K562 (cell line): Measurements from ENCODE around the gene GNAT2. TPM values are rescaled to one million over a fixed set of nuclear protein-coding genes. Genes with fewer than 3 reads are reported as not detected.

ENCODE experiments used
- BRD4 ChIP-seq: fragments of 200-600 bp; sonication (generic); IDR thresholded peaks from 2 replicates; pipeline ENCODE4 v1.6.1; 2017; ENCODE audit warnings: inconsistent platforms
- CBX3 ChIP-seq, 2 experiments: IDR thresholded peaks; 1 replicate in 1 of 2; 2 replicates in 1 of 2; pipeline ENCODE4 v1.6.1; 2012; ENCODE audit warnings: inconsistent platforms in 2 of 2, low read length in 2 of 2, borderline replicate concordance in 1 of 2, control low read depth in 1 of 2
- CC2D1A ChIP-seq: fragments of 450-650 bp; IDR thresholded peaks from 2 replicates; pipeline ENCODE4 v1.6.1; 2017; ENCODE audit warnings: mild to moderate bottlenecking
- E2F3 ChIP-seq: fragments of 250-450 bp; sonication (Bioruptor Pico); IDR thresholded peaks from 2 replicates; pipeline ENCODE4 v1.4.0; 2020; ENCODE audit warnings: mild to moderate bottlenecking
- MYC ChIP-seq, 2 experiments: fragments of 250-450 bp in 1 of 2; sonication (Bioruptor Pico) in 1 of 2; IDR thresholded peaks; 2 replicates each; pipeline versions ENCODE4 v1.5.1 to v1.6.1; 2012 to 2021; ENCODE audit warnings: low read depth in 2 of 2, borderline replicate concordance in 1 of 2, improper control_type of control experiment in 1 of 2, low read length in 1 of 2, mild to moderate bottlenecking in 1 of 2, moderate library complexity in 1 of 2
- NR4A1 ChIP-seq, 2 experiments: fragments of 250-450 bp in 1 of 2; fragments of 450-650 bp in 1 of 2; sonication (Bioruptor Pico) in 1 of 2; IDR thresholded peaks; 2 replicates each; pipeline versions ENCODE4 v1.4.0 to v1.6.1; 2016 to 2020; ENCODE audit warnings: mild to moderate bottlenecking in 2 of 2, missing compliant biosample characterization in 1 of 2, missing genetic modification characterization in 1 of 2, moderate library complexity in 1 of 2
- POLR2AphosphoS2 ChIP-seq: IDR thresholded peaks from 2 replicates; pipeline ENCODE4 v1.6.1; 2012; ENCODE audit warnings: low read length, improper control_type of control experiment
- PPARD ChIP-seq: fragments of 250-450 bp; sonication (Bioruptor Pico); IDR thresholded peaks from 2 replicates; pipeline ENCODE4 v1.8.0; 2022; ENCODE audit warnings: inconsistent platforms, mild to moderate bottlenecking, moderate library complexity
- TEAD2 ChIP-seq: fragments of 450-650 bp; IDR thresholded peaks from 2 replicates; pipeline ENCODE4 v1.6.1; 2016; ENCODE audit warnings: missing genetic modification characterization, control low read depth, missing compliant biosample characterization
- TEAD4 ChIP-seq, 2 experiments: sonication (generic) in 1 of 2; formaldehyde crosslinking in 1 of 2; IDR thresholded peaks; 2 replicates each; pipeline versions ENCODE4 v1.6.1 to v1.8.0; 2012 to 2022; ENCODE audit warnings: borderline replicate concordance in 1 of 2, inconsistent platforms in 1 of 2, low read length in 1 of 2, mild to moderate bottlenecking in 1 of 2, missing genetic modification reagents in 1 of 2
- ZKSCAN8 ChIP-seq: fragments of 200-800 bp; sonication (Bioruptor generic); IDR thresholded peaks from 2 replicates; pipeline ENCODE4 v1.6.1; 2016; ENCODE audit warnings: missing genetic modification characterization, missing compliant biosample characterization
- polyA plus RNA-seq, 8 experiments: library from polyadenylated mRNA; depleted of rRNA in 4 of 8; stranded (reverse) in 5 of 8; unstranded in 3 of 8; fragments of >200 nt; fragmentation: Nextera tagmentation in 2 of 8; fragmentation: Illumina TruSeq in 1 of 8; extraction: Ambion mirVana in 2 of 8; extraction: Trizol in 1 of 8; gene quantifications; 2 replicates each; pipeline versions ENCODE4 v1.2.1 to v1.2.3, GENCODE V29; 2011 to 2014; ENCODE audit warnings: inconsistent platforms in 1 of 8, missing spikeins in 1 of 8
- total RNA-seq, 7 experiments: library from RNA; depleted of rRNA in 6 of 7; stranded (reverse); fragments of >200 nt in 6 of 7; fragmentation: Illumina TruSeq in 2 of 7; extraction: Trizol in 2 of 7; gene quantifications; 2 replicates each; pipeline versions ENCODE4 v1.2.1 to v1.2.3, GENCODE V29; 2011 to 2021; ENCODE audit warnings: low replicate concordance in 1 of 7
- TF ChIP-seq, protein P1 (sequence below), 3 experiments: fragments of 200-800 bp in 1 of 3; fragments of 250-450 bp in 1 of 3; fragments of 450-650 bp in 1 of 3; sonication (Bioruptor Pico) in 1 of 3; sonication (Bioruptor generic) in 1 of 3; formaldehyde crosslinking in 1 of 3; IDR thresholded peaks; 2 replicates each; pipeline versions ENCODE4 v1.6.1 to v1.8.0; 2016 to 2022; ENCODE audit warnings: mild to moderate bottlenecking in 2 of 3, missing genetic modification characterization in 2 of 3, missing compliant biosample characterization in 1 of 3, moderate library complexity in 1 of 3
- TF ChIP-seq, protein P2 (sequence below): fragments of 450-650 bp; IDR thresholded peaks from 2 replicates; pipeline ENCODE4 v1.6.1; 2016
- TF ChIP-seq, protein P3 (sequence below): fragments of 450-650 bp; formaldehyde crosslinking; IDR thresholded peaks from 2 replicates; pipeline ENCODE4 v1.4.0; 2022; ENCODE audit warnings: missing genetic modification characterization
- TF ChIP-seq, protein P4 (sequence below): fragments of 250-450 bp; sonication (Bioruptor Pico); IDR thresholded peaks from 2 replicates; pipeline ENCODE4 v1.5.0; 2020; ENCODE audit warnings: mild to moderate bottlenecking, borderline replicate concordance
- TF ChIP-seq, protein P5 (sequence below): sonication (generic); formaldehyde crosslinking; IDR thresholded peaks from 2 replicates; pipeline ENCODE4 v1.9.0; 2022; ENCODE audit warnings: mild to moderate bottlenecking, missing genetic modification reagents

The GNAT2 gene
- total and polyA plus RNA-seq, 9 of the 15 experiments (the other 6 are each of a cell fraction or from before 2014, with no cell fraction given) = 0.06 to 0.52 (median 0.24) TPM; not detected in 1

DNA sequence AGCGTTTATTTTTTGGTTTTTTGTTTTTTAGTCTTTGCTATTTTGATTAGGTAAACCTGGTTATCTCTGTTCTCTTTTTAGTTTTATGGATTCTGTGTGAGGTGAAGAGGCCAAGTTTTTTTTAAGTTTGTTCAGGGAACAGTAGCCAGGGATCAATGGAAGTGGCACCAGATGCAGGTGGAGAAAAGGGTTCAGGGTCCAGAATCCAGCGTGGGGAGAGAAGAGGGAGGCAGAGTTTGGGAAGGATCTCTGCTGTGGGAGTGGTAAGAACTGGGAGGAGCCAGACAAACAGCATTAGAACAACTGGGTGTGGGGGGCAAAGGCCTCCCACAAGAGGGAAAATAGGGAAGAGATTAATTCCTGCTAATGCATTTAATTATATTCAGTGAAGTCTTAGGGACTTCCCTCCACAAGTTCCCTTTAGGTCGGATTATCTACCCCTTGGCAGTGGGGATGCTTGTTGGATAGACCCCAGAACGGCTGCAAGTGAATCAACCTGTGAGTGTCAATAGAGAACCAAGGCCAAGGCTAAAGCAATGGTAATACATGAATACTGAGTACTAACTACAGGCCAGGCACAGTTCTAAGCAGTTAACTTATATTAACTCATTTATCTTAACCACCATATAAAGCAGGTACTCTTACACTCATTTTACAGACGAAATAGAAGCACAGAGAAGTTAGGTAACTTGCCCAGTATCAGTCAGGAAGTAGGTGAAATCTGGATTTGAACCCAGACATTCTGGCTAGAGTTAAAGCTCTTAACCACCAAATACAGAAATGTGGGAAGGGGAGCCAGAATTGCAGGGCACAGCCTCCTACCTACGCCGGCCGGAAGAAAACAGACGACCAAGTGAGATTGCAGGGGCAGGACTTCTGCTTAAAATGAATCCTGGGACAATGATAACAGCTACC is 498 bp downstream of the GNAT2 start (continued):
- TF ChIP-seq, protein P1, sequence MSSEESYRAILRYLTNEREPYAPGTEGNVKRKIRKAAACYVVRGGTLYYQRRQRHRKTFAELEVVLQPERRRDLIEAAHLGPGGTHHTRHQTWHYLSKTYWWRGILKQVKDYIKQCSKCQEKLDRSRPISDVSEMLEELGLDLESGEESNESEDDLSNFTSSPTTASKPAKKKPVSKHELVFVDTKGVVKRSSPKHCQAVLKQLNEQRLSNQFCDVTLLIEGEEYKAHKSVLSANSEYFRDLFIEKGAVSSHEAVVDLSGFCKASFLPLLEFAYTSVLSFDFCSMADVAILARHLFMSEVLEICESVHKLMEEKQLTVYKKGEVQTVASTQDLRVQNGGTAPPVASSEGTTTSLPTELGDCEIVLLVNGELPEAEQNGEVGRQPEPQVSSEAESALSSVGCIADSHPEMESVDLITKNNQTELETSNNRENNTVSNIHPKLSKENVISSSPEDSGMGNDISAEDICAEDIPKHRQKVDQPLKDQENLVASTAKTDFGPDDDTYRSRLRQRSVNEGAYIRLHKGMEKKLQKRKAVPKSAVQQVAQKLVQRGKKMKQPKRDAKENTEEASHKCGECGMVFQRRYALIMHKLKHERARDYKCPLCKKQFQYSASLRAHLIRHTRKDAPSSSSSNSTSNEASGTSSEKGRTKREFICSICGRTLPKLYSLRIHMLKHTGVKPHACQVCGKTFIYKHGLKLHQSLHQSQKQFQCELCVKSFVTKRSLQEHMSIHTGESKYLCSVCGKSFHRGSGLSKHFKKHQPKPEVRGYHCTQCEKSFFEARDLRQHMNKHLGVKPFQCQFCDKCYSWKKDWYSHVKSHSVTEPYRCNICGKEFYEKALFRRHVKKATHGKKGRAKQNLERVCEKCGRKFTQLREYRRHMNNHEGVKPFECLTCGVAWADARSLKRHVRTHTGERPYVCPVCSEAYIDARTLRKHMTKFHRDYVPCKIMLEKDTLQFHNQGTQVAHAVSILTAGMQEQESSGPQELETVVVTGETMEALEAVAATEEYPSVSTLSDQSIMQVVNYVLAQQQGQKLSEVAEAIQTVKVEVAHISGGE (CRISPR knock-in tag; IDR thresholded peaks at IDR 0.05) = peak in 2 of 3 experiments; percentile 20 to 89; a peak in 2 of 6 replicates
- no peak for TF ChIP-seq PPARD
- peak in 1 of 2 experiments; percentile 8; a peak in 2 of 3 replicates for TF ChIP-seq CBX3 (IDR thresholded peaks at IDR 0.05; ENCODE audit: borderline replicate concordance in 1 of 2, low read length in 2 of 2)
- TF ChIP-seq, protein P2, sequence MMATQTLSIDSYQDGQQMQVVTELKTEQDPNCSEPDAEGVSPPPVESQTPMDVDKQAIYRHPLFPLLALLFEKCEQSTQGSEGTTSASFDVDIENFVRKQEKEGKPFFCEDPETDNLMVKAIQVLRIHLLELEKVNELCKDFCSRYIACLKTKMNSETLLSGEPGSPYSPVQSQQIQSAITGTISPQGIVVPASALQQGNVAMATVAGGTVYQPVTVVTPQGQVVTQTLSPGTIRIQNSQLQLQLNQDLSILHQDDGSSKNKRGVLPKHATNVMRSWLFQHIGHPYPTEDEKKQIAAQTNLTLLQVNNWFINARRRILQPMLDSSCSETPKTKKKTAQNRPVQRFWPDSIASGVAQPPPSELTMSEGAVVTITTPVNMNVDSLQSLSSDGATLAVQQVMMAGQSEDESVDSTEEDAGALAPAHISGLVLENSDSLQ = no peak
- no peak for TF ChIP-seq TEAD4 (IDR thresholded peaks at IDR 0.05; ENCODE audit: low read length)
- TF ChIP-seq TEAD4 (CRISPR knock-in tag; IDR thresholded peaks at IDR 0.05; ENCODE audit: borderline replicate concordance) = no peak
- TF ChIP-seq, protein P3, sequence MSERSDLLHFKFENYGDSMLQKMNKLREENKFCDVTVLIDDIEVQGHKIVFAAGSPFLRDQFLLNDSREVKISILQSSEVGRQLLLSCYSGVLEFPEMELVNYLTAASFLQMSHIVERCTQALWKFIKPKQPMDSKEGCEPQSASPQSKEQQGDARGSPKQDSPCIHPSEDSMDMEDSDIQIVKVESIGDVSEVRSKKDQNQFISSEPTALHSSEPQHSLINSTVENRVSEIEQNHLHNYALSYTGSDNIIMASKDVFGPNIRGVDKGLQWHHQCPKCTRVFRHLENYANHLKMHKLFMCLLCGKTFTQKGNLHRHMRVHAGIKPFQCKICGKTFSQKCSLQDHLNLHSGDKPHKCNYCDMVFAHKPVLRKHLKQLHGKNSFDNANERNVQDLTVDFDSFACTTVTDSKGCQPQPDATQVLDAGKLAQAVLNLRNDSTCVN (CRISPR knock-in tag) = no peak
- TF ChIP-seq MYC (IDR thresholded peaks at IDR 0.05; ENCODE audit: low read depth, low read length) = no peak
- no peak for TF ChIP-seq MYC (CRISPR knock-in tag; IDR thresholded peaks at IDR 0.05; ENCODE audit: borderline replicate concordance, low read depth)
- 0 out of 2 replicates have a peak, but pooled peaks have one; percentile 25 for TF ChIP-seq ZKSCAN8 (CRISPR knock-in tag)
- TF ChIP-seq NR4A1 (CRISPR knock-in tag; IDR thresholded peaks at IDR 0.05) = no peak
- TF ChIP-seq NR4A1 (tag; IDR thresholded peaks at IDR 0.05) = peak; percentile 32; the same call in 1 of the 2 replicates
- TF ChIP-seq, protein P4, sequence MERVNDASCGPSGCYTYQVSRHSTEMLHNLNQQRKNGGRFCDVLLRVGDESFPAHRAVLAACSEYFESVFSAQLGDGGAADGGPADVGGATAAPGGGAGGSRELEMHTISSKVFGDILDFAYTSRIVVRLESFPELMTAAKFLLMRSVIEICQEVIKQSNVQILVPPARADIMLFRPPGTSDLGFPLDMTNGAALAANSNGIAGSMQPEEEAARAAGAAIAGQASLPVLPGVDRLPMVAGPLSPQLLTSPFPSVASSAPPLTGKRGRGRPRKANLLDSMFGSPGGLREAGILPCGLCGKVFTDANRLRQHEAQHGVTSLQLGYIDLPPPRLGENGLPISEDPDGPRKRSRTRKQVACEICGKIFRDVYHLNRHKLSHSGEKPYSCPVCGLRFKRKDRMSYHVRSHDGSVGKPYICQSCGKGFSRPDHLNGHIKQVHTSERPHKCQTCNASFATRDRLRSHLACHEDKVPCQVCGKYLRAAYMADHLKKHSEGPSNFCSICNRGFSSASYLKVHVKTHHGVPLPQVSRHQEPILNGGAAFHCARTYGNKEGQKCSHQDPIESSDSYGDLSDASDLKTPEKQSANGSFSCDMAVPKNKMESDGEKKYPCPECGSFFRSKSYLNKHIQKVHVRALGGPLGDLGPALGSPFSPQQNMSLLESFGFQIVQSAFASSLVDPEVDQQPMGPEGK (CRISPR knock-in tag) = no peak
- peak; percentile 75 for TF ChIP-seq BRD4
- 0 out of 2 replicates have a peak, but pooled peaks have one; percentile 15 for TF ChIP-seq CC2D1A
- TF ChIP-seq E2F3 (CRISPR knock-in tag) = no peak
- no peak for TF ChIP-seq TEAD2 (tag)
- no peak for TF ChIP-seq POLR2AphosphoS2
- TF ChIP-seq, protein P5, sequence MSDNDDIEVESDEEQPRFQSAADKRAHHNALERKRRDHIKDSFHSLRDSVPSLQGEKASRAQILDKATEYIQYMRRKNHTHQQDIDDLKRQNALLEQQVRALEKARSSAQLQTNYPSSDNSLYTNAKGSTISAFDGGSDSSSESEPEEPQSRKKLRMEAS (CRISPR knock-in tag) = no peak
